ENCODE results near the gene DCAF7.

The DCAF7 gene

DNA sequence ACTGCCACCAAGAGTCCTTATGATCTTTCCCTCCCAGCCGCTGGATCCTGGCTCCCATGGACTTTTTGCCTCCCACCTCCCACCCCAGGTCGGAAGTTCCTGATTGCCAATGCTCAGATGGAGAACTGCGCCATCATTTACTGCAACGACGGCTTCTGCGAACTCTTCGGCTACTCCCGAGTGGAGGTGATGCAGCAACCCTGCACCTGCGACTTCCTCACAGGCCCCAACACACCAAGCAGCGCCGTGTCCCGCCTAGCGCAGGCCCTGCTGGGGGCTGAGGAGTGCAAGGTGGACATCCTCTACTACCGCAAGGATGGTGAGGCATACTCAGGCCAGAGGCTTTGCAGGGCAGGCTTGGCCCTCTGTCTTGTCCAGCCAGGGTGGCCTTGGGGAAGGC lies 26.2 kb upstream of the DCAF7 start:
- in situ Hi-C loops (cut with MboI; ENCODE audit: low sequenced_read_pairs), result no loop called here

DNA sequence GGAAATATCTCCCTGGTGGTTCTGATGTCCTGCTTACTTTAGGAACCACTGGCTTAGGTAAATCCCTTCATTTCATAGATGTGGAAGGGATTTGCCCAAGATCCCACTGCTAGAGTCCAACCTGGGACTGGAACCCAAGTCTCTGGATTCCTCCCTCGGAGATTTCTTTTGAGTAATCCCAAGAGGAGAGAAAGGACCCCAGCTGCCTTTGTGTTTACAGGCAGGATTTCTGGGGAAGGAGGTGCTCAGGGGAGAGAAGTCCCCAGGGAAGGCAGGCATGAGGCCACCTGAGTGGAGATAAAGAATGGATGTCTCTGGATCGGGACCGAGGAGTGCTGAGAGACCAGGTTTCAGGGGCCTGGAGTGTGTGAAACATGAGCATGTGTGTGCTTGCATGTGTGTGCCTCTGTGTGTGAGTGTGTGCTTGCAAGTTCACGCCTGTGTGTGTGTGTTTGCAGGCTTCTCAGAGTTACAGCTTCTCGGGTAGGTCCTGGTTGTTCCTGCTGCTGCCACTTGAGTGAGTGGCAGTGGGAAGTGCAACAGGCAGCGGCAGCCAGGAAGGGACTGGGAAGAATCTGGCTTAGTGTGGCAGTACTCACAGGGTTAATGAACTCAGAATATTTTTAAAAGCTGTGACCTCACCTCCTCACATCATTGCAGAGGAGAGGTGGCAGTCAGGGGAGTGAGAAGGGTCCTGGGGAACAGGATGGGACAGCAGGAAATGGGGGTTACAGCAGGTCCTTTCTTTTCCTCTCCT lies 24.9 kb upstream of the DCAF7 start:
- in situ Hi-C loops (cut with MboI; ENCODE audit: low sequenced_read_pairs), result no loop called here

DNA sequence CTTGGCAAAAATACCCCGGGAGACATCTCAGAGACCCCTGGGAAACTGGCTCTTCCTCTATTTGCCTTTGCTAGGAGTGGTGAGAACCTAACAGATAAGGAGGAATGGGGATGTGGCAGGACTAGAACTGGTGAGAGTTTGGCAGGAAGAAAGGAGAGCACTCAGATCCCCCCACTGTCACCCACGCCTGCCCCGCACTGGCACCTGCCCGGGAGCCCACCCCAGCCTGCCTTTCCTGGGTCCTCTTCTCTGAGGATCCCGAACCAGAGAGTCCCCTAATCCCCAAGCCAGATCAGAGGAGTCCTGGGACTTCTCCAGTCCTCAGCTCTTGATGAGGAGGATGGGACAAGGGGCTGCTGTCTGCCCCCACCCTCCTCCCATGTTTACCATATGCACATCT lies 23.4 kb upstream of the DCAF7 start:
- in situ Hi-C loops (cut with MboI; ENCODE audit: low sequenced_read_pairs), result no loop called here

DNA sequence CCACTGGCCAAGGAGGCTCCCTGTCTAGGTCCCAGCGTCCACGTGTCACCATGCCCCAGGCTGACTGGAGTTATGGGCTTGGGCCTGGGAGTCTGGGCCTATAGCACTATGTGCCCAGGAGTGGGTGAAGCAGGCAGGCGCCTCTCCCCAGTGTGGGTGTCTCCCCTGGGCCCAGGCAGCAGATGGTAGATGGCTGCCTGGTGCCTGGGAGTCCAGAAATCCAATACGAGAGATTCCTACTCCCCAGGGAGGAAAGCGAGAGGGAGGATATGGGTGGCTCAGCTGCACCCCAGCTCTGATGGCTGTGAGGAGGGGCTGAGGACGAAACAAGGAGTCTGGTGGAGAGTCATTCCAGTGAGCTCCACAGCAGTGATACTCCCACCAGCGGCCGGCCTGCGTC lies 22.1 kb upstream of the DCAF7 start:
- in situ Hi-C loops (cut with MboI; ENCODE audit: low sequenced_read_pairs), result no loop called here

DNA sequence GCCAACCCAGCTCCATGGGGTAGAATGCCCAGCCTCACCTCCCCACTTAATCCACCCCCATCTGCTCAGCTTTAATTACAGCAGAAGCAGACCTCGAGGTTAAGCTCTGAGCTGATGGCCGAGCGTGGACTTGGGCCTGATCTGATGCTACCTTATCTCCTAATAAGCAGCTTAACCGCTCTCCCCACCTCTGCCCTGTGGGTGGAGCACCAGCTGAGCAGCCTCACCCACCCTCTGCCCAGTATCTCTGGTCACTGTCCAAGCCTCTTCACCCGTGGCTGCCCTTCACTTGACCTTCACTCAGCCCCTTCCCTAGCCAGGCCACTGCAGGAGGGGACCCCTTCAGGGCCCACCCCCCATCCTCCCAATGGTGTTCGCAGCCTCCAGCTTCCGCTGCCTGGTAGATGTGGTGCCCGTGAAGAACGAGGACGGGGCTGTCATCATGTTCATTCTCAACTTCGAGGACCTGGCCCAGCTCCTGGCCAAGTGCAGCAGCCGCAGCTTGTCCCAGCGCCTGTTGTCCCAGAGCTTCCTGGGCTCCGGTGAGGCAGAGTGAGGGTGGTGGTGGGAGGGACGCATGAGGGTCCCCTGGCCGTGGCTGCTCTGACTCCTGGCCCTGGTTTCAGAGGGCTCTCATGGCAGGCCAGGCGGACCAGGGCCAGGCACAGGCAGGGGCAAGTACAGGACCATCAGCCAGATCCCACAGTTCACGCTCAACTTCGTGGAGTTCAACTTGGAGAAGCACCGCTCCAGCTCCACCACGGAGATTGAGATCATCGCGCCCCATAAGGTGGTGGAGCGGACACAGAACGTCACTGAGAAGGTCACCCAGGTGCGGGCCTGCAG lies 20.3 kb upstream of the DCAF7 start:
- in situ Hi-C loops (cut with MboI; ENCODE audit: low sequenced_read_pairs), result no loop called here

DNA sequence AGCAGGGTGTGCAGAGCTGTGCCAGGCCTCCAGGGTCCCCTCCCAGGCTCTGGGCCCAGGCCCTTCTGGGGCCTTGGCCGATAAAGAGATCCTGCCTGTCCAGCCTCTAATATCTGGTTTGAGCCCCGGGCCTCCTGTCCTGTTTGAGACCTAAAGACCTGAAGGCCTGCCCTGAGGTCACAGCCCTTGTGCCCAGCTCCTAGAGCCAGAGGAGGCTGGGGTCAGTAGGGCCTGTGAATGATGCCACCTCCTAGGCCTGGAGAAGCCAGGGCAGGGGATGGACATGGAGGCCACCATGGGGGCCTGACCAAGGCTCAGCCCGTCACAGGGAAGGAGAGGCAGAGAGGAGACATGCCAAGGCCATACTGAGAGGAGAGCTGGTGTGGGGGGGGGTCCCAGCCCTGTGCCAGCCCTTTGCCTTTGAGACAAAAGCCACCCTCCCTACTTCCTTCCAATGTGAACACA lies 19.7 kb upstream of the DCAF7 start:
- in situ Hi-C loops (cut with MboI; ENCODE audit: low sequenced_read_pairs), result no loop called here

DNA sequence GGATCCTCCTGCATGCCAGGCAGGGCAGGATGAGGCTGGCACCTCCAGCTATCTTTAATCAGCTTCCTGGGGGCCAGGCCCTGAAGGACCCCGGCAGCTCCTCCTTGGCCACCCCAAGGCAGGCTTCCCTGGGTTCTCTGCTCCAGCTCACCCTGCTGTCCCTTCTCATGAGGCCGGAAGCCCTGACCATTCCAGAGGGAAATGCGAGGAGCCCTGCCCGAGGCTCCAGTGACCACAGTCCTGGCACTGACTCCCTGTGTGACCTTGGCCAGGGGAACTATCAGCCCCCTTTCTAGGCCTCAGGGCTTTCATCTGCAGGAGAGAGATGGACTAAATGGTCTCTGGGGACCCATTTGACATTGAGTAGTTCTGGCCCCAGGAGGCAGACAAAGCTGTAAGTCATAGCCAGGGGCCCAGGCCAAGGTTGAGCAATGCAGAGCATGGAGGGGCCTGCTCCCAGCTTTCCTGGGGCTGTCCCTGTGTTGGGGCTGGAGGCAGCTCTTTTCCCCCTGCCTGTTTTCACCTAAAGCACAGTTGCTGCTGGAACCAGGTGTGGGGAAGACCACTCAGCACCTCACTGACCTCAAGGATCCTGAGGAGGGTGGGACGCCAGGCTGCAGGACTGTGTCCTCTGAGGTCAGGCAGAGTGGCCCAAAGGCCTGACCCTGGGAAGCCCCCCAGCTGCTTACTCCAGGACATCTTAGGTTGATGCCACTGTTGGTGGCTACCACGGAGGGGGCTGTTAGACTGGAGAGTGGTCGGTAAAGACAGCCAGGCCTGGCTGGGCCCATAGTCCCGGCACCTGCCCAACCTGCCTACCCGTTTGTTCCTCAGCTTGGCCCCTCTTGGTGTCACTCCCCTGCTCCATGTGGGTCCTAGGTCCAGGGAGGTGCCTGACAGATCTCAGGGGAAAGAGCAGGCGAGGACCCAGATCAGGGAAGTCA lies 19.0 kb upstream of the DCAF7 start:
- in situ Hi-C loops (cut with MboI; ENCODE audit: low sequenced_read_pairs), result no loop called here

DNA sequence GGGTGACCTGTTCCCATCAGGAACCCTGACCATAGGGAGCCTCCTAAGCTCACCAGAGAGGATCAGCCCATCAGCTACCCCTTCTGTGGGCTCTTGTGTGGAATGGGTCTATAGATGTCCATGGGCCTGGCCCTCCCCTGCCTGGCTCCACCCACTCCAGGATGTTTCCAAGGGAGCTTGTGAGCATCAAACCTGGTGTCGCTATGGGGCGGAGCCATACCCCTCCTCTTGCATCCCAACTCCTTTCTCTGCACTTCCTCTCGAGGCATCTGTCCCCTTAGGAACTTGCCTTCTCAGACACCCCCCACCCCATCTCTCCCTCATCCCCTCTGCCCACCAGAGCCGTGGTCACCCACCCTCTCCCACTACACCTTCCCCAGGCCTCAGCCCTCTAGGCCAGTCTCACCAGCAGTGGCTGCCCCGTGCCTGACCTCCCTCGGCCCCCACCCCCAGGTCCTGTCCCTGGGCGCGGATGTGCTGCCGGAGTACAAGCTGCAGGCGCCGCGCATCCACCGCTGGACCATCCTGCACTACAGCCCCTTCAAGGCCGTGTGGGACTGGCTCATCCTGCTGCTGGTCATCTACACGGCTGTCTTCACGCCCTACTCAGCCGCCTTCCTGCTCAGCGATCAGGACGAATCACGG lies 16.7 kb upstream of the DCAF7 start:
- in situ Hi-C loops (cut with MboI; ENCODE audit: low sequenced_read_pairs), result no loop called here

DNA sequence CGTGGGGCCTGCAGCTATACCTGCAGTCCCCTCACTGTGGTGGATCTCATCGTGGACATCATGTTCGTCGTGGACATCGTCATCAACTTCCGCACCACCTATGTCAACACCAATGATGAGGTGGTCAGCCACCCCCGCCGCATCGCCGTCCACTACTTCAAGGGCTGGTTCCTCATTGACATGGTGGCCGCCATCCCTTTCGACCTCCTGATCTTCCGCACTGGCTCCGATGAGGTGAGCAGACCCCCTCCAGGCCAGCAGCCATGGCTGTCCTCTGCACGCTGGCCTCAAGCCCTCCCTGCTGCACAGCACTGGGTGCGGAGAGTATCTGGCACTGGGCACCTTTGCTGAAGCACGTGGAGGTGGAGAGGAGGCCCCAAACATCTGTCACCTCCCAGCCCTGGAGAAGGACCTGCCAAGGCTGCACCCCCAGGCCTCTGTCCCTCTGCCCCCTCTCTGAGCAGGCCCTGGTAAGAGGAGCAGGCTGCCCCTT lies 16.2 kb upstream of the DCAF7 start:
- in situ Hi-C loops (cut with MboI; ENCODE audit: low sequenced_read_pairs), result no loop called here

DNA sequence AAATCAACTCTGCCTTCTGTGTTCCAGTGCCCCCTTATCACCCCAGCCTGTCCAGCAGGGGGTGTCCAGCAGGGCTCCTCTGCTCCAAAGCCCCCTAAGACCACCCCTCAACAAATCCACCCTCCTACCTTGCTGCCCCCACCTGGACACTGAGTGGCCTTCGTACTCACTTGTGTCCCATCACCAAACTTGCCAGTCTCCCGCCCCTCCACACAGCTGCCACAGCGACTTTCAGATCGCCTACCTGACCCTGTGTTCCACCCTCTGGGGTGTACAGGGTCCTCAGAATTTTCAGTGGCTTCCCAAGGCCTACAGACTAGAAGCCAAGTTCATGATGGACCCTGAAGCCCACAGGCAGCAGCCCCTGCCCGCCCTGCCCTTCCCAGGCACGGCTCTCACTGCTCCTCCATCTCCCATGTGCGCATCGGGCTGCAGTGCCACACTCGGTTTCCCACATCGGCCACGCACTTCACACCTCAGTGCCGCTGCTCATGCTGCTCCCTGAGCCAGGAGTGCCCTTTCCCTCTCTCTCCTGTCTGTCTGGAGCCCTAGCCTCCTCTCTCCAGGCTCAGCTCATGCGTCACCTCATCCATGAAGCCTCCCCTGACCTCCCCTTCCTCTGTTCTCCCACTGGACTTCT lies 15.3 kb upstream of the DCAF7 start:
- in situ Hi-C loops (cut with MboI; ENCODE audit: low sequenced_read_pairs), result no loop called here

DNA sequence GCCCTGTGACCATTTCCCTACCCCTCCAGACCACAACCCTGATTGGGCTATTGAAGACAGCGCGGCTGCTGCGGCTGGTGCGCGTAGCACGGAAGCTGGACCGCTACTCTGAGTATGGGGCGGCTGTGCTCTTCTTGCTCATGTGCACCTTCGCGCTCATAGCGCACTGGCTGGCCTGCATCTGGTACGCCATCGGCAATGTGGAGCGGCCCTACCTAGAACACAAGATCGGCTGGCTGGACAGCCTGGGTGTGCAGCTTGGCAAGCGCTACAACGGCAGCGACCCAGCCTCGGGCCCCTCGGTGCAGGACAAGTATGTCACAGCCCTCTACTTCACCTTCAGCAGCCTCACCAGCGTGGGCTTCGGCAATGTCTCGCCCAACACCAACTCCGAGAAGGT lies 14.6 kb upstream of the DCAF7 start:
- in situ Hi-C loops (cut with MboI; ENCODE audit: low sequenced_read_pairs), result no loop called here

DNA sequence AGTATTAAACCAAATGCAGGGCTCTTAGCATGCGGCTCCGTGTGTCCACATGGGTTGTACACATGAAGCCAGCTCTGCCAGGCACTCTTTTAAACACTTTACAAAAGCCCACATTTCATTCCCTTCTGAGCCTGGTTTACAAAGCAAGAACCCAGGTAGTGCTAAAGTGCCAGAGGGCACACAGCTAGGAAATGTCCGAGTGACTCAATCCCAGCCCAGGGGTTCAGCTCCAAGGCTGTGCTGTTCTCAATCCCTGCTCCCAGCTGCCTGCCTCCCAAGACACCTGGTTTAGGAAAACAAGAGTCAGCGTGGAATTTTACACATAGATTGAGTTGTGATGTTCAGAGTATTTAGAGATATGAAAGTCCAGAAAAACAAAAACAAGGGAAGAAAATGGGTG lies 13.3 kb upstream of the DCAF7 start:
- in situ Hi-C loops (cut with MboI; ENCODE audit: low sequenced_read_pairs), result no loop called here

DNA sequence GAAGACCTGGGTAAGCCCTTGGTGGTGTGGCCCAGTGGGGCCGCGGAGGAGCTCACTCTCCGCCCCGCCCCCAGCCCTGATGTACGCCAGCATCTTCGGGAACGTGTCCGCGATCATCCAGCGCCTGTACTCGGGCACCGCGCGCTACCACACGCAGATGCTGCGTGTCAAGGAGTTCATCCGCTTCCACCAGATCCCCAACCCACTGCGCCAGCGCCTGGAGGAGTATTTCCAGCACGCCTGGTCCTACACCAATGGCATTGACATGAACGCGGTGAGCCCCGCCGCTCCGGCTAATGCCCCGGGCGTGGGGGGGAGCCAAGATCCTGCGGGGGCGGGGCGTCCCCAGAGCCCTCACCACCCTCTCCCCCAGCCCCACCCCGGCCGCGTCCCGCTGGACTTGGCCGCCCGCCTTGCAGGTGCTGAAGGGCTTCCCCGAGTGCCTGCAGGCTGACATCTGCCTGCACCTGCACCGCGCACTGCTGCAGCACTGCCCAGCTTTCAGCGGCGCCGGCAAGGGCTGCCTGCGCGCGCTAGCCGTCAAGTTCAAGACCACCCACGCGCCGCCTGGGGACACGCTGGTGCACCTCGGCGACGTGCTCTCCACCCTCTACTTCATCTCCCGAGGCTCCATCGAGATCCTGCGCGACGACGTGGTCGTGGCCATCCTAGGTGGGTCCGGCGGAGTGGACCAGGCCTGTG lies 12.1 kb upstream of the DCAF7 start:
- in situ Hi-C loops (cut with MboI; ENCODE audit: low sequenced_read_pairs), result no loop called here

DNA sequence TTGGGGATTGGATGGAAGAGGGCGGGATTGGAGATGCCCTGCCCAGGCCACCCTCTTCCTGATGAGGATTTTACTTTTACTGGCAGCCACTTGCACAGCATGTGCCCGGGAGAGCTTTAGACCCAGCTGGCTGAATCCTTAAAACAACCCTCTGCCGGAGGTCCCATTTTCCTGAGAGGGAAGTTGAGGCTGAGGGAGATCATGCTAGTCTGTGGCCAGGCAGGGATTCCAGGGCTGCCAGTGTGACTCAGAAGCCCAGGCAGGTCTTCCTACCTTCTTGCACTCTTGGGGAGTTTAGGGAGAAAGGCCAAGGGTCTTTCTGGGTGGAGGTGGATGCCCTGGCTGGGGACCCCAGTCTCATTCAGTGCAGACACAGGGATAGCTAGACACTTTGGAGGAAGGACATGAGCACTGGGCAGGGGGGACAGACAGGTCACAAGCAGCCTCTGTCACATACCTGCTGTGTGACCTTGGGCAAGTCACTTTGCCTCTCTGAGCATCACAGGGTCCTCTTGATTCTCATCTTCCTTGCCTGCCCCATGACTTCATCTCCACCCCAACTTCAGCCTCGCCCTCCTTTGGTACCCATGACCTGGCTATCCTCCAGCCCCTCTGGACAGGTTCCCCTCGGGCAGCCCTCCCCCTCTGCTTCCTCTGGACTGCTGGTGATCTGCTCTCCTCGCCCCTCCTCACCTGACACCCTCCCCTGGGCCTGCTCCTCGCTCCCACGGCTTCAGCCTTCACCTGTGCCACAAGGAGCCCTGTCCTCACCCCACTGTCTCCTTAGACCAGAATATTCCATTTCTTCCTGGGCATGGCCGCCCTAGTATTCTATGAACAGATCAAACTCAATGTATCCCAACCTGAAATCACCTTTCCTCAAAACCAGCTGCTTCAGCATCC lies 11.3 kb upstream of the DCAF7 start:
- in situ Hi-C loops (cut with MboI; ENCODE audit: low sequenced_read_pairs), result no loop called here

DNA sequence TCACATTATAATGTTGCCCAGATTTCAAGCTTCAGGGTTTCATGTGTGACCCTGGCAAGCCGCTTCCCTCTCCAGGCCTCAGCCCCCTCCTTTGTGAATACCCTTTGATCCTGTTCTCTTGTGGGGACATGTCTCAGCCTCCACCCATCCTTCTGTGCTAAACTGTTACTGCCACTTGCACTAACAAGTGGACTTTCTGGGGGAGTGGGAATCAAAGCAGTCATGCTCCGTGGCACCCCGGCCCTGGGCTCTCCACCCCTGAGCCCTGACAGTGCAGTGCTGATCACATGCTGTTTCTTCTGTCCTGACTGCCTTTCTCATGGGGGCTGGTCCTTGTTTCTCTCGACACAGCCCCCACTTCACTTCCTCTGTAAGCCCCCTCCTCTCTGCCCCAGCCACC lies 9.7 kb upstream of the DCAF7 start:
- in situ Hi-C loops (cut with MboI; ENCODE audit: low sequenced_read_pairs), result no loop called here

DNA sequence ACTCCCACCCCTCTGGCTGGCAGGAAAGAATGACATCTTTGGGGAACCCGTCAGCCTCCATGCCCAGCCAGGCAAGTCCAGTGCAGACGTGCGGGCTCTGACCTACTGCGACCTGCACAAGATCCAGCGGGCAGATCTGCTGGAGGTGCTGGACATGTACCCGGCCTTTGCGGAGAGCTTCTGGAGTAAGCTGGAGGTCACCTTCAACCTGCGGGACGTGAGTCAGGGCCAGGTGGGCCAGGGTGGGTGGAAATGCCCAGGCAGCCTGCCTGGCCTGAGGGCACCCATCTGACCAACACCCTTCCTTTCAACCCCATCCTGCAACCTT lies 8.1 kb upstream of the DCAF7 start:
- in situ Hi-C loops (cut with MboI; ENCODE audit: low sequenced_read_pairs), result no loop called here

DNA sequence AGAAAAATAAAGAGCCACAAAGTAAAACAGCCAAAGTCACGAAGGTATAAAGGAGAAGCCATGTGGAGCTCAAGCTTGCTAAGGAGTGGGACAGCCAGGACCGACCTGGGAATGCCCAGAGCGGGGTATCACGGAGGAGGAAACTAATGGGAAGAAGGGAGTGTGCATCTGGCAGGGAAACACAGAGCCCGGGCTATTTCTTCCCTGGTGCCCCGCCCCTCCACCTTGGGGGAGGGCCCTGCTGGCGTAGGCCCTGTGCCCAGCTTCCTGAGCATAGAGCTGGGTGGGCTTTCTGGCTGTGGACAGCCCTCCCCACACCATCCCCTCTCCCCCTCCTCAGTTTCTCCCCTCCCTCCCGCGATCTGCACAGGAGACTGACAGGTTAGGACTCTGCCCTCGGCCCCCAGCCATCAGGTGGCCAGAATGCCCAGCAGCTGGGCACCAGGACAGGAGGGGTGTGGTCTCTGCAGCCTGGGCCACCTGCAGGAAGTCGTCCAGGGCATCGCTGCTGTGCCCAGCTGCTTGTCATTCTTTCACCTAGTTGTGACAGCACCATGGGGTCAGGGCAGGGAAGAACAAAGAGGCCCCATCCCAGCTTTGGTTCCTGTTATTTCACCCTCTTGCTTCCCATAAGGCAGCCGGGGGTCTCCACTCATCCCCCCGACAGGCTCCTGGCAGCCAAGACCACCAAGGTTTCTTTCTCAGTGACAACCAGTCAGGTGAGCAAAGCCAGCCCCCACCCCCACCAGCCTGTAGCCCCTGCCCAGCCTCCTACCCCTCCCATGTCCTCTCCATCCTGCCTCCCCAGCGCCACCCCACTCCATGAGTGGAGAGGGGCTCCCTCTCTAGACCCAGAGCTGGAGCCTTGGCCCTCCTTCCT lies 7.1 kb upstream of the DCAF7 start:
- in situ Hi-C loops (cut with MboI; ENCODE audit: low sequenced_read_pairs), result no loop called here

All from HL-60/S4 (cell line).